Stimulated activated CD8-positive, alpha-beta memory T cell treated with anti-CD3 and anti-CD28 coated beads, Interleukin-15, amount 100 ng/mL, for 4 hours (primary cell): ENCODE data around the gene STK36.

ENCODE experiments used
- DNase-seq, 2 donors: peaks; one replicate each; pipeline ENCODE4 v3.0.0-alpha.2; 2020; ENCODE audit warnings: low read depth in 2 of 2

Gene STK36

GRCh38 chr2:218671654-218672566, at the start of gene STK36, which contains the start of gene RNF25:
STK36 (plus strand) TSS chr2:218672086; CDS start chr2:218672830, 744 bp downstream.
RNF25 (minus strand) TSS chr2:218672002; CDS start chr2:218671970, 32 bp downstream.
- peak; percentile 62 to 68 for DNase-seq

DNA sequence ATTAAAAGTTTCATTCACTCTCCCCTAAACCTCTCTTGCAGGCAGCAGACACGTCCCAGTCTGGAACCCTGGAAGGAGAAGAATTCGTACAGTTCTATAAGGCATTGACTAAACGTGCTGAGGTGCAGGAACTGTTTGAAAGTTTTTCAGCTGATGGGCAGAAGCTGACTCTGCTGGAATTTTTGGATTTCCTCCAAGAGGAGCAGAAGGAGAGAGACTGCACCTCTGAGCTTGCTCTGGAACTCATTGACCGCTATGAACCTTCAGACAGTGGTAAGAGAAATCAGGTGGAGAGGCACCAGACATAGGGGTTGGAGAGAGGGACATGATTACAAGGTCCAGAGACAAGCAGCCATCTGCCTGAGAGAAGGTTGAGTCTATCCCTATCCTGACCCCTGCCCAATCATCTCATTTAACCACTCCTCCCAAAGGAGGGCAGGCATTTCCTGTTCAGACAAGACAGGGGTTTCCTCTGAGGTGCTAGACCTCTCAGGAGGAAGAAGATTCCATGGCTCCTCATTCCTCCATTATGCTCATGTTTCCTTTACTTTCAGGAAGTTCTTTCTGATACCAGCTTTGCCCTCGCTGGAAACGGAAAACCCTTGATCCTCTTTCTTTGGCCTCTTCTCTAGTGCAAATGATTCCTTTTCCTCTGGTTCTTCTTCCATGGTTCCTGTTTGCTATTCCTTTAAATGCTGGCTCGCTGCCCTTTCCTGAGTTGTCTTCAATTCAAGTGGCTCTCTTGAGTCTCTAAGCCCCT, 49.1 kb upstream of the STK36 start:
- no peak for DNase-seq

DNA sequence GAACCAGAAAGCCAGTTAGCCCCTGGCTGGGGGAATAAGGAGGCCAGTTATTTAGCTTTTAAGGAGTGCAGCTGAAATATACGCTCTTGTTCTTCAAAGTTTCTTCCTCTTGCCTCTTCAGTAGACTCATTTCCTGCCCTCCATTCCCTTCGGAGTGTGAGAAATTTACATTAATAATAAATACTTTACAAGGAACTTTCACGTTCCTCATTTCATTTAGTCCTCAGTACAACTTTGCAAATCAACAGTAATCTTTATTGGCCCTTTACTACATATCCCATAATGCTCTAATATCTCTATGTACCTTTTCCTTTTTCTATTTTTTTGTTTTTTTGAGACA, 48.5 kb upstream of the STK36 start:
- no peak for DNase-seq

DNA sequence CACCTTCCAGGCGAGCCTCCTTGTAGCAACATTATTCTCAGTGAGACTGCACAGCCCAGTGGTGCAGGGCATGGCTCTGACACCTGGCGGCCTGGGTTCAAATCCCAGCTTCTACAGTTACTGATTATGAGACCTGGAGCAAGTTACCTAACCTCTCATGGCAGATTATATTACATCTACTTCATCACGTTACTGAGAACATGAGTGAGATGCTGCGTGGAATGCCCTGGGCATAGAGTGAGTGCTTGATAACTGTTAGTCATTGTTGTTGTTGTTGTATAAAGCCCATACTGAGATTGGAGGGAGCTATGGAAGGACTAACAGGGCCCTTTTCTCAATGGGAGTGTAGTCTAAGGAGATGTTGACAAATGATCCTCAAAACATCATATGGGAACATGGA, 45.5 kb upstream of the STK36 start:
- no peak for DNase-seq

DNA sequence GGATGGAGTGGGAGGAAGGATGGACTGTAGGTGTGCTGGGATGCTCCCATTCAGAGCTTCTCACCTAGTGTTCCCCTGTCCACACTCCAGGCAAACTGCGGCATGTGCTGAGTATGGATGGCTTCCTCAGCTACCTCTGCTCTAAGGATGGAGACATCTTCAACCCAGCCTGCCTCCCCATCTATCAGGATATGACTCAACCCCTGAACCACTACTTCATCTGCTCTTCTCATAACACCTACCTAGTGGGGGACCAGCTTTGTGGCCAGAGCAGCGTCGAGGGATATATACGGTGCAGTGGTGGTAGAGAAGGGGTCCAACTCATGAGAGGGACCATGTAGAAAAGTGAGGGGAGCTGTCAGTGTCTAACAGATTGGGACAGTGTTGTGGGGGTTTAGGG, 43.9 kb upstream of the STK36 start:
- no peak for DNase-seq

GRCh38 chr2:218631837-218632236, 40.0 kb upstream of the STK36 start:
- DNase-seq, result no peak

DNA sequence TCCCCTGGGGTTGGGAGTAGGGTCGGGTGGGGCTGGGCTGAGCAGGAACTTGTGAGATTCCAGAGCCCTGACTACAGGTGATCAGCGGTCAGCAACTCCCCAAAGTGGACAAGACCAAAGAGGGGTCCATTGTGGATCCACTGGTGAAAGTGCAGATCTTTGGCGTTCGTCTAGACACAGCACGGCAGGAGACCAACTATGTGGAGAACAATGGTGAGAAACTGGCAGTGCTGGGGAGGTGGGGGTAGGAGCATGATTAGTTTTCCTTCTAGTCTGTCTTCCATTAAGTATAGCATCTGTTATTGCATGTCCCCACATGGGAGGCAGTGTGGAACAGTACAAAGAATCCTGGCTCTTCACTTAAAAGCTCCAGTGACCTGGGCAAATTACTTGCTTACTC, 36.2 kb upstream of the STK36 start:
- DNase-seq, result no peak

- DNase-seq, result no peak
Measured at GRCh38 chr2:218638372-218638771, 33.5 kb upstream of the STK36 start.

DNA sequence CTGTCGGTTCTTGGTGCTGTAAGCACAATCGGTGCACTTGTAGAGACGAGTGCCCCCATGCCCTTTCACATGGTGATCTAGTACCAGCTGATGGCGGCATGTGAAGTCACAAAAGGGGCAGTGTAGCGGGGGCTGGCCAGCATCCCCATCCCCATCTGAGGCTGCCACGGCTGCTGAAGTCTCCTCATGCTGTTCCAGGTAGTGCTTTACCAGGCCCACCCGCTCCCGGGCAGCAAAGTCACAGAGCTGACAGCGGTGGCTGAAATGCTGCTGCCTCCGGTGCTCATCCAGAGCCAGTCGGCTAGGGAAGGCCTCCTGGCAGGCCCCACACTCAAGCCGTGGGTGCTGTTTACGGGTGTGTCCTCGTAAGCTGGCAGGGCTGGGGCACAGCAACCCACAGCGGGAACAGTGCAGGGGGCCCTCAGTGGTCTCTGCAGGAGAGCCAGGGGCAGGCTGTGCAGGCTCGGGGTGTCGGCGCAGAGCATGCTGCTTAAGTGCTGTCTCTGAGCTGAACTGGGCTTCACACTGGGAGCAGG, 29.7 kb upstream of the STK36 start:
- no peak for DNase-seq

DNA sequence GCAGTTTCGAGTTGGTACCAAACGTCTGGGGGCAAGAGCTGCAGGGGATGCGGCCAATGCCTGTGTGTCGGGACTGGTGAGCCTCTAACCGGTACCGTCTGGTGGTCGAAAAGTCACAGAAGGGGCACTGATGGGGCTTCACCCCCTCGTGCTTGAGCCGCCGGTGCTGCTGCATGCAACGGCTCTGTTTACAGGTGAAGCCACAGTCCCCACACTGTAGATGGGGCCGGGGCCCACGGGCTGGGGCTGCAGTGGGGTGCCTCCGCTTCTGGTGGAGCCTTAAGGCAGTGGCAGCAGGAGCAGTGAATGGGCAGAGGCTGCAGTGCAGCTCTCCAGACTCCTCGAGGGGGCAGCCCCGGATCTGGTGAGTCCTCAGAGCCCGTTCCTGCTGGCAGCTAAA, 29.1 kb upstream of the STK36 start:
- no peak for DNase-seq

- no peak for DNase-seq
Measured at GRCh38 chr2:218643751-218644310, 28.1 kb upstream of the STK36 start.

GRCh38 chr2:218644721-218645120, 27.2 kb upstream of the STK36 start:
- no peak for DNase-seq

DNA sequence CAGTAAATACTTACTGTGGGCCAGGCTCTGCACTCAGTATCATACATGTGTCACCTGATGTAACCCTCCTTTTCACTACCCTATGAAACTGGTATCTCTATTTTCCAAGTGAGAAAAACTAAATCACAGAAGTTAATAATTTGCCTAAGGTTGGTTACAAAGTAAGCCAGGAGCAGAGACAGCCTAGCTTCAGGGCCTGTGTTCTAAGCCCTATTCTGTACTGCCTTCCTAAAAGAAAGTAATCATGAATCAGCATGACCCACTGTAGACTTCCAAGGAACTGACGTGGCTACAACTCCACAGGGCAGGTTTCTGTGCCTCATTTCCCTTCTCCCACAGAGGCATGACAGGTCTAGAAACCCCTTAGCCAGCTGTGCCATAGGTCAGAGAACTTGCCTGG, 26.8 kb upstream of the STK36 start:
- no peak for DNase-seq

GRCh38 chr2:218648088-218648786, 23.6 kb upstream of the STK36 start:
- DNase-seq, result peak; percentile 13 to 19

DNA sequence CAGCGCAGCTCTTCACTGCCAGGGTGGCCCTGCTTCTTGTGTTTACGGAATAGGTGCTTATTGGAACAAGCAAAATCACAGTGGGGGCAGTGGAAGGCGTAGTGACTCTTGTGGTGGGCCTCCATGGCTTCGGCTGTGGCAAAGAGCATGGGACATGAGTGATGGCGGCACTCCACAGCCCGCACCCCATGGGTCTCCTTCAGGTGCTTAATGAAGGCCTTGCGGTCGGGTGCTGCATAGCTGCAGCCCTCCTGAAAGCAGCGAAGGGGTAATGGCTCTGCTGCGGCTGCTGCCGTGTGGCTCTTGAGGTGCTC, 23.1 kb upstream of the STK36 start:
- DNase-seq, result no peak

- DNase-seq, result no peak
Measured at GRCh38 chr2:218655751-218656150, 16.1 kb upstream of the STK36 start.

- DNase-seq, result peak; percentile 5 to 7
Measured at GRCh38 chr2:218658671-218659257, 13.1 kb upstream of the STK36 start.

GRCh38 chr2:218659258-218659987, 12.5 kb upstream of the STK36 start, which contains the start of the genes BCS1L and ZNF142:
BCS1L (plus strand) TSS chr2:218659683; CDS start chr2:218660988, 1,305 bp downstream.
ZNF142 (minus strand) TSS chr2:218659623; CDS start chr2:218656429, 3,194 bp downstream.
- peak; percentile 85 to 93 for DNase-seq

DNA sequence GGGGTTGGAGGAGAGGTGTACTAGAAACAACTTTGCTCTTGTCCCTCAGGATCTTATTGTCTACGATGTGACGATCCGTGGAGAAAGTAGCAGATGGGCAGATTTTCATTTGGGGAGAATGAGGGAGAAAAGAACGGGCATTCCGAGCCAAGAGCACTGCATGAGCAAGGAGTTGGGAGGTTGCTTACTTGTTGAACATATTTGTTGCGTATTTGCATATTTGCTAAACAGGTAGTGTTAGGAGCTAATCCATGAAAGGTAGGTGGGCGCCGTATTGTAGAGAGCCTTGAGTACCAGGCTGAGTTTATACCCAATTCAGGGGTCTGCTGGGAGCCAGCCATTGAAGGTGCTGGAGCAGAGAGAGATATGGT, 11.9 kb upstream of the STK36 start:
- no peak for DNase-seq

- no peak for DNase-seq
Measured at GRCh38 chr2:218662377-218662776, 9.5 kb upstream of the STK36 start.

DNA sequence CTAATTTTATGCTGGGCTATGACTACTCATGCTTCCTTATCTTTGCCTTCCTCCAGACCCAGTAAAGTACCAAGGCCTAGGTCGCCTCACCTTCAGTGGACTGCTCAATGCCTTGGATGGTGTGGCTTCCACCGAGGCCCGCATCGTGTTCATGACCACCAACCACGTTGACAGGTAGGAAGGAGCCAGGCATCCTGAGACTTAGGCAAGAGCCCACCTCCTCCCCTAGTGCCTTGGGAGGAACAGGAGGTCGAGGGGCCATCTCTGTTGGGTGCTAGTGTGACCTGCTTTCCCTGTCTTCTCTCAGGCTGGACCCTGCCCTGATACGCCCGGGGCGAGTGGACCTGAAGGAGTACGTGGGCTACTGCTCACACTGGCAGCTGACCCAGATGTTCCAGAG, 9.1 kb upstream of the STK36 start:
- DNase-seq, result no peak
